ENCODE data around the gene TSPAN4.
A peak's percentile ranks its signal among the peaks of the same experiment; 100 is the strongest.

The TSPAN4 gene

DNA sequence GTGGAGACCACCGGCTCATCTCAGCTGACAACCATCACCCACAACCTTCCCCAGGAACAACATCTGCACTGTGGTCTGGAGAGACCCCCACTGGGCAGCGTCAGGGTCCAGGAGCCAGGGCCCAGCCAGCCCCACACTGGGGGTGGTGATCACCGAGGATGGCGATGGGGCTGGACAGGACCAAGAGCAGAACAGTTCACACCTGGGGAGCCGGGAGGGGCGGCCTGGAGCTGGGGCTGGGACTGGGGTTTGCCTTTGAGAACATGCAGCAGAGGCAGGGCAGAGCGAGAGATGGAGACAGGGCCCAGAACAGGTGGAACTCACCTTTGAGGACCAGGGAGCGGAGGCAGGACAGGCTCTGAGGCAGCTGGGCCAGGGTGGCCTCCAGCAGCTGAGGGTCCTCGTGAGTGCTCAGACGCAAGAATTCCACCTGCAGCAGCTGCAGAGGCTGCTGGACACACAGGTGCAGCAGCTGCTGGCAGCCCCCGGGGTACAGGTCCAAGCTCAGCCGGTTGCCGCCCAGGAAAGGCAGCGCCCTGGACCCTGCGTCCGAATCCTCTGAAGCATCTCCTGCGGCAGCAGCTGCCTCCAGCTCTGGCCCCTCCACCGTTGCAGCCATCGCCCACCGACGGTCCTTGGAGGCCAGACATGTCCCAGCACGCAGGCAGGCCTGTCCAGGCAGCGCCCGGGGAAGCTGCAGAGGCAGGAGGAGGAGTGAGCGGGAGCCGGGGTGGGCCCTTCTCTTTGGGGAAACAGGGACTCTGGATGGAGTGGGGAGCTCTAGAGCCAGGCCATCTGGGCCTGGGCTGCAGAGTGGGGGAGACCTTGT is 38.7 kb upstream of the TSPAN4 start:
- peak overlapping the region; percentile 28 for H3K4me3 ChIP-seq (ENCODE audit: low read depth, low read length)

DNA sequence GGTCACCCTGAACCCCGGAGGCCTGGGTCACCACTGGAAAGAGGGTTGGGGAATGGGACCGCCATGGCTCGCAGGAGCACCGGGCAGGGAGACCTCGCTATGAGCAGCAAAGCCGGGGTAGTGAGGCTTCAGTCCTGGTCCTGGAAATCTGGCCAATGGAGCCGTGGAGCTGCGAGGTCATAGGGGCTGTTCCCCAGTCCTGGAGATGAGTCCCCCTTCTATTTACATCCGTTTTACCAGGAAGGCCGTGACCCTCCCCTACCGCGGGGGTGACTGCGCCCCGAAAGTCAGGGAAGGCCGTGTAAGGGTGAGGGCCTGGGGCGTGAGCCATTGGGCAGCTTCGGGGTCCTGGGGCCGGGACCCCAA is 38.1 kb upstream of the TSPAN4 start:
- H3K4me3 ChIP-seq (ENCODE audit: low read depth, low read length): peak overlapping the region; percentile 28

DNA sequence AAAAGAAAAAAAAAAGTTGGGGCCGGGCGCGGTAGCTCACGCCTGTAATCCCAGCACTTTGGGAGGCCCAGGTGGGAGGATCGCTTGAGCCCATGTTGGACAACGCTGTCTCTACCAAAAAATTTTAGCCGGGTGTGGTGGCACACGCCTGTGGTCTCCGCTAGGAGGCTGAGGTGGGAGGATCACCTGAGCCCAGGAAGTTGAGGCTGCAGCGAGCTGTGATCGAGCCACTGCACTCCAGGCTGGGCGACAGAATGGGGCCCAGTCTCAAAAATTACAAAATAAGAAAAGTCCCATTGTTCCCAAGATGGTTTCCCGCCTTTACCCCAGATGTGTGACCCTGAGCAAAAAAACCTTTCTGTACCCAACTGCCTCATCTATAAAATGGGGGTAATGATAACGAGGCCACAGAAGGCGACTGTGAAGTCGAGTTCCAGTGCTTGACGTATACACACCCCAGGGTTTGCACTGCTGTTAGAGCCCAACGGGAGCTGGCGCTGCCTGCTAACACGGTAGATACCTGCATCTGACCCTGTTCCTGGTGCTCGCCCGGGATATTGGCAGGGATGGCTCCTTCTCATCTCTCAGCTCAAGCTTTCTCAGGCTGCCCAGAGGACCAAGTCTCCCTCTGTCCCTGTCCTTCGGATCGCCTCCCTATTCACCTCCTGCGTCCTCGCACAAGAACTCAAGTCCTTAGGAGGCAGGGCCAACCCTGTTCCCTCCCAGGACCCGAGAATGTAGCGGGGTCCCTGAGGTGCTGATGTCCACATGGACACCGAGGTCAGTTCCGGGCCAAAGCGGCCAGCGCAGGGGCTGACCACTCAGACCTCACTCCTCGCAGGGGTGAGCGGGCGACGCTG is 34.0 kb upstream of the TSPAN4 start:
- H3K4me3 ChIP-seq (ENCODE audit: low read depth, low read length): peak overlapping the region; percentile 97

DNA sequence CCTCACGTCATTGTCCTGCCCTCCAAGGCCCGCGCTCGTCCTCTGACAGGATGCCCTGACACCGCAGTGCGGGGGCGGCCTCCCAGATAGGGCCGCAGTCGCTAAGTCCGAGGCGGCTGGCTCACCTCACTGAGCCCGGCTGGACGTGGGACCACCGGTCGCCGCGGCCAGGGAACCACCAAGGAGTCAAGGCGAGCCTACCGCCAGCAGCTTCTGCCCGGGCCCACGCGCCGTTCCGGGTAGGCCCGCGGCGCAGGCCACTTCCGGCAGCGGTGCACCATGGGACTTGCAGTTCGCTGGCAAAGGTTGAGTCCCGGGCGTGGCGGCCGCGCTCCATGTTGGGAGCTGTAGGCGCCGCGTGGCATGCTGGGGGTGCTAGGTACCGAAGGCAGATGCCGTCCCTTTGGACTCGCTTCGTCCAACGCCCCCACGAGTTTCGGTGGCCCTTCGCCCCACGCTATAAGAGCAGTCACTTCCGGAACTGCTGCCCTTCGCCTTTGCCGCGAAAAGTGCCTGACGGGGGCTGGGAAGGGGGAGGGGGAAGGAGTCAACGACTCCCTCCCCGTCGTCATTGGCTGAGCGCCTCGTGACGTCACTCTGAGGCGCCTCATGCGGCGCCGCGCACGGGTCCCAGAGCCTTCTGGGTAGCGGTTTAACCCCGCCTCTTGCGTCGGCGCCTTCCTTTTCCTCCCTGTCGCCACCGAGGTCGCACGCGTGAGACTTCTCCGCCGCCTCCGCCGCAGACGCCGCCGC is 33.2 kb upstream of the TSPAN4 start, which contains the start of gene RPLP2:
Gene RPLP2, plus strand, starts transcription at position 681 of the 753 bp plus-strand sequence. CDS start 268 bp downstream, outside the sequence.
- peak within 1 kb of the TSS; percentile 97 for H3K4me3 ChIP-seq (ENCODE audit: low read depth, low read length)

DNA sequence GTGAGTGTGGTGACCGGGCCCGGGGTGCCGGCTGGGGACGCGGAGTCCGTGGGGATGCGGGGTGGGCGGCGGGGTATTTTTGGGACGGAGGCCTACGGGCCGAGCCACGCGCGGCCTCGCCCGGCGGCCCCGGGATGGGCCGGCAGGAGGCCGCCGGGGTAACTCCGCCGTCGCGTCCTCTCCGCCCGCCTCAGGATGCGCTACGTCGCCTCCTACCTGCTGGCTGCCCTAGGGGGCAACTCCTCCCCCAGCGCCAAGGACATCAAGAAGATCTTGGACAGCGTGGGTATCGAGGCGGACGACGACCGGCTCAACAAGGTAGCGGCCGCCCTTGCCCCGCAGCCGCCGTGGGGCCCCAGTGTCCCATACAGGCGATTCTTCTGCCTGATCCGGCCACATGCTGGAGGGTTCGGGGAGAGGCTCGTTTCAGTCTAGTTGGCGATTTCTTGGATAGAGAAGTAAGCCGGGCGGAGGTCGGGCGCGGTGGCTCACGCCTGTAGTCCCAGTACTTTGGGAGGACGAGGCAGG is 32.5 kb upstream of the TSPAN4 start:
- peak overlapping the region; percentile 97 for H3K4me3 ChIP-seq (ENCODE audit: low read depth, low read length)

DNA sequence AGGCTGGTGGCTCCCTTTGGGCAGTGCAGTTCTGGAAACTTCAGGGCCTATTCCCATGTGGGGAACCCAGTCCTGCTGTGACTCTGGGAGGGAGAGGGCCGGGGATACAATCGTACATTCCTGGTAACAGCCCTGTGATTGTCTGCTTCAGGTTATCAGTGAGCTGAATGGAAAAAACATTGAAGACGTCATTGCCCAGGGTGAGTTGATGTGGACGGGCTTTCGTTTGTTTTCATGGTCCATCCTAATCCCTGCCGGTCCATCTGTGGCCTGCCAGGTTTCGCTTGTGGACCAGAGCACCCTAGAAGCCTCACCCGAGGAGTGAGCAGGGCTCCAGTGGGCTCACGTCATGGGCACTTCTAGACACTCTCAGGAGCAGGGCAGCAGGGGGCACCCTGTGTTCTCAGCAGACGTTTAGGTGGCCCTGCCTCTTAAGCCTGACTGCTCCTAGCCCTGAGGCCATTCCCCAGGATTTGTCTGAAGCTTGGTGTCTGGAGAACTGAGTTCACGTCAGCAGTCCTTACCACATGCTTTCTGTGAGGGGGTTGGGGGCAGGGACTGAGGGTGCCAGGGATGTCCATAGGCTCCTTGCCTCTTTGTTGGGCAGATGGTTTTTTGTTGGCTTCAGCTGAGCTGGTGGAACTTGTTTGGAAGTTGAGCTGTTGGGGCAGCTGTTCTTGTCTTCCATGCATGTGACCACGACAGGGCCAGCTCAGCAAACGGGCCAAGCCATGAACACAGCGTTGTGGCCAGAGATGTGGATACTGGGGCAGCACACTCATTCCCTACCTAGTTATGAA is 31.0 kb upstream of the TSPAN4 start:
- H3K4me3 ChIP-seq (ENCODE audit: low read depth, low read length): no peak overlapping the region

DNA sequence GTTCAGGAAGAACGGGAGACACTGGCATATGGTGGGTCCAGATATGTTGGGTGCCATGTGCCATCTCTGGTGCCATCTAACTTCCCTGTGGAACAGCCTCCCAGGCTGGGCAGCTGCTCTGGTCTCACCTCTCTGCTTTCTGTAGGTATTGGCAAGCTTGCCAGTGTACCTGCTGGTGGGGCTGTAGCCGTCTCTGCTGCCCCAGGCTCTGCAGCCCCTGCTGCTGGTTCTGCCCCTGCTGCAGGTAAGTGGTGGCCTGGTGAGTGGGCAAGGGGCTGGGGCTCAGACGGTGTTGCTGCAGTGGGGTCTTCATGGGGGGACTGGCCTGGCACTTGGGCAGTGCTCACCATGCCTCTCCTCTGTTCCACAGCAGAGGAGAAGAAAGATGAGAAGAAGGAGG is 30.3 kb upstream of the TSPAN4 start:
- H3K4me3 ChIP-seq (ENCODE audit: low read depth, low read length): no peak overlapping the region

DNA sequence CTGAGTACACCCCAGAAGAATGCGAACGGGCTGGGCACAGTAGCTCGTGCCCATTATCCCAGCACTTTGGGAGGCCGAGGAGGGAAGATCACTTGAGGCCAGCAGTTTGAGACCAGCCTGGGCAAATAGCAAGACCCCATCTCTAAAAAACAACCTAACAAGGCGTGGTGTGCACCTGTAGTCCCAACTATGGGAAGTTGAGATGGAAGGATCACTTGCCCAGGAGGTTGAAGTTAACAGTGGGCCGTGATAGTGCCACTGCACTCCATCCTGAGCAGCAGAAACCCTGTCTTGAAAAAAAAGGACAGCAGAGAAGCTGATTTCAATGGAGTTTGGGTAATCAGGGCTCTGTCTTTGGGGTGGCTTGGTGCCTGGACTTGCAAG is 29.6 kb upstream of the TSPAN4 start:
- H3K4me3 ChIP-seq (ENCODE audit: low read depth, low read length): no peak overlapping the region

DNA sequence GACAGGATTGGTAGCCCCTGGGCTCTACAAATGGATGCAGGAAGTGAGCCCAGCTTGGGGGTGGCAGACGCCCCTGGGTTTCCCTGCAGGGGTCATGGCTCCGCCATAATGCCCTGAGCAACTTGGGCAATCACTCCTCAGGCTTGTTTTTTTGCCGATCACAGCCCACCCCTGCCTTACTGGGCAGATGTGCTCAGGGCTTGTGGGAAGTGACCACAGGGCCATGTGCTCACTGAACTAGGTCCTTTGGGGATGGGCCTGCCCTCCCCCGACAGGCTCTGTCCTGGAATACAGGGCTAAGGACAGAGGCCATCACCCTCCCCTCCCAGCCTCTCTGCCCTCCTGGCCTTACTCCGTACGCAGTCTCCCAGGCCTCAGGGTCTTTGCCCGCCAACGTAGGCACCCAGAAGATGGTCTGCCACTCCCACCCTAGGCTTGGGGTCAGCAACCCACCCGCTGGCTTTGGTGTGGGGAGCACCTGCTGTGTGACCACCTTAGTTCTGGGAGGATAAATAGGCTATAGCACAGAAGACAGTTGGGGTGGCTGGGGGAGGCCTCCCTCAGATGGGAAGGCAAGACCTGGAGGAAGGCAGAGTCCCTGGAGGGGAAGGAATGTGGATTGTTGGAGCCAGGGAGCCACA is 29.1 kb upstream of the TSPAN4 start:
- no peak overlapping the region for H3K4me3 ChIP-seq (ENCODE audit: low read depth, low read length)

DNA sequence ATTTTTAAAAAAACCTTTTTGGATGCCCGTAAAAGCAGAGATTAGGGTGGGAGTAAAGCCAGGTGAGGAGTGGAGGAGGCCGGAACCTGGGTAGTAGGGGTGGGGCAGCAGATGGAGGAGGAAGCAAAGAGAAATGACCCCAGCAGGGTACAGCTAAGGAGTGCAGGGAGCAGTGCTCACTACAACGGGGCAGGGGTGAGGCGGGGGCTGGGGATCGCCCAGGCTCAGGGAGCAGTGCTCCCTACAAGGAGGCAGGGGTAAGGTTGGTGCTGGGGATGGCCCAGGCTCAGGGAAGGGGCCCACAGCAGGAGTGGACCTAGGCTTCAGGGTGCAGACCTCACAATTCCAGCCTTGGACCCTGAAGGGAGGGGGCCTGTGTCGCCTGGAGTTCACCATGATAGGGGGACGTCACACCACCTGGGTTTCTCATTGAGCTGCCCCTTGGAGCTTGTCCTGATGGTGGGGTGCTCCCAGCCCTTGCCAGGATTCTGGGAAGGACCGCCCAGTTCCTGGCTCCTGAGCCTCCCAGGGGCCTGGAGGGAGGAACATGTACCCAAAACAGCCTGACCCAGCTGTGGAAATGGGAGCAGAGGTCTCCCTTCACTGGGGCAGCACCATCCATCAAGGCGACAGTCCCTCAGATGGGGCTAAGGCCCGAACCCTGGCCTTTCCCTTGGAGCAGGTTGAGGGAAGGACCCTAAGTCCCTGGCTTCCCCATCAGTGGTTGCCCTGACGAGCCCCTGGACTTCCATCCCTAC is 26.8 kb upstream of the TSPAN4 start:
- H3K4me3 ChIP-seq (ENCODE audit: low read depth, low read length): no peak overlapping the region

DNA sequence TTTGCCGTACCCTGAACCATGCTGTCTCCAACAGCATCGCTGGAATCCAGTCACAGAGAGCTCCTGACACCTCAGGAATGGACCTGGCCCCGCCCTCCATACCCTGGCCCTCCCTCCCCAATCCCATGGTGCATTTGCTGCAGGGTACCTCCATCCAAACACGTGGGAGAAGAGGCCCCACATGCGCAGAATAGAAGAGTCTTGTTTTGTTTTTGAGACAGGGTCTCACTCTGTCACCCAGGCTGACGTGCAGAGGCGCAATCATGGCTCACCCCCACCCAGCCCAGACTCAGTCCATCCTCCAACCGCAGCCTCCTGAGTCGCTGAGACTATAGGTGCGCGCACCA is 26.2 kb upstream of the TSPAN4 start:
- H3K4me3 ChIP-seq (ENCODE audit: low read depth, low read length): no peak overlapping the region

DNA sequence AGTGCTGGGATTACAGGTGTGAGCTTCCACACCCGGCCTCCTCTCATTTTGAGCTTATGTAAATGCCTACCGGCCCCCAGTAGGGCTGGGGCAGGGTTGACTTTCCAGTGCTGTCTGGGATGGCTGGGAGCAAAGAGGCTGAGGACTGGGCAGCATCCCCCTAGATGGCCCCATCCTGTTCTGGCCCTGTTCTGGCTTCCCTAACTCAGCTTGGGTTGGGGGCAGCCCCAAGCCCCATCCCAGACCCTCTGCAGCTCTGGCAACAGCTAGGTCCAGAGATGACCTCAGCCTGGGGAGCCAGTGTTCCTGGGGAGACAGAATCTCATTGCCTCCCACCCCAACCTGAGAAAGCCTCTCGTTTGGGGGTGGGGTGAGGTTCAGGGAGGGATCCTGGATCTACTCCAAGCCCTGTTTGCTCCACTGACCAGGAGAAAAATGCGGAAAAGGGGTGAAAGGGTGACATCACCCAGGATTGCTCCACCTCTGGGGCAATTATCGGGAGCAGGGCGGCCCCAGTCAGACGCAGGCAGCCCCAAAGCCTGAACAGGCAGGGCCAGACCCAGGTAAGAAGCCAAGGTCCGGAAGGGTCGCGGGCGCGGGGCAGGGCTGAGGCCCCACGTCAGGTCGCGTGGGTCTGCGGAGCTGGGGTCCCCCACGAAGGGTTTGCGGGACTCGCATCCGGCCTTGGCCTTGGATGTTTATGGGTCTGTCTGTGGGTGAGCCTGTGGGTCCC is 24.1 kb upstream of the TSPAN4 start, which contains the start of gene PNPLA2:
Gene PNPLA2, plus strand, starts transcription at position 519 of the 733 bp plus-strand sequence. CDS start 805 bp downstream, outside the sequence.
- peak within 1 kb of the TSS; percentile 84 for H3K4me3 ChIP-seq (ENCODE audit: low read depth, low read length)

DNA sequence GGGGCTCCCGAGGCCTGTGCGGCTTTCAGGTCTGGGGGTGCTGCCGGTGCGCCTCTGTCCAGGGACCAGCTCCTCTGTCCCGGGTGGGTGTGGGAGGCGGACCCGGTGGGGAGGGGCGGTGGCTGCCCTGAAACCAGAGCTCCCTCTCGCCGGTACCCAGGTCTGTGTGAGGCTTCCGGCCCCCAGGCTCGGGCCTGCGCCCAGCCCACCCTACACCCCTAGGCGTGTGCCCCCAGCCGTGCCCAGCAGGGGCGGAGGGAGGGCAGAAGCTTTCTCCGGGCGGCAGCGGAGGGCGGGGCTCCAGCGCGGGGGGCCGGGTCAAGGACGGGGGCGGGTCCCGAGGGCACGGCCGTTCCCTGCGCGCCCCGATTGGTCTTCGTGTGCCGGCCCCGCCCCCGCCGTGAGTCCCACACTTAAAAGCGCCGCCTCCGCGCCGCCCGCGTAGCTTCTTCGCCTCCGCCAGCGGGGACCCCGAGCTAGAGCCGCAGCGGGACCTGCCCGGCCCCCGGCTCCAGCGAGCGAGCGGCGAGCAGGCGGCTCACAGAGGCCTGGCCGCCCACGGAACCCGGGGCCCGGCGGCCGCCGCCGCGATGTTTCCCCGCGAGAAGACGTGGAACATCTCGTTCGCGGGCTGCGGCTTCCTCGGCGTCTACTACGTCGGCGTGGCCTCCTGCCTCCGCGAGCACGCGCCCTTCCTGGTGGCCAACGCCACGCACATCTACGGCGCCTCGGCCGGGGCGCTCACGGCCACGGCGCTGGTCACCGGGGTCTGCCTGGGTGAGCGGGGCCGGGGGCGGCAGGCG is 23.3 kb upstream of the TSPAN4 start:
- H3K4me3 ChIP-seq (ENCODE audit: low read depth, low read length): peak overlapping the region; percentile 84

DNA sequence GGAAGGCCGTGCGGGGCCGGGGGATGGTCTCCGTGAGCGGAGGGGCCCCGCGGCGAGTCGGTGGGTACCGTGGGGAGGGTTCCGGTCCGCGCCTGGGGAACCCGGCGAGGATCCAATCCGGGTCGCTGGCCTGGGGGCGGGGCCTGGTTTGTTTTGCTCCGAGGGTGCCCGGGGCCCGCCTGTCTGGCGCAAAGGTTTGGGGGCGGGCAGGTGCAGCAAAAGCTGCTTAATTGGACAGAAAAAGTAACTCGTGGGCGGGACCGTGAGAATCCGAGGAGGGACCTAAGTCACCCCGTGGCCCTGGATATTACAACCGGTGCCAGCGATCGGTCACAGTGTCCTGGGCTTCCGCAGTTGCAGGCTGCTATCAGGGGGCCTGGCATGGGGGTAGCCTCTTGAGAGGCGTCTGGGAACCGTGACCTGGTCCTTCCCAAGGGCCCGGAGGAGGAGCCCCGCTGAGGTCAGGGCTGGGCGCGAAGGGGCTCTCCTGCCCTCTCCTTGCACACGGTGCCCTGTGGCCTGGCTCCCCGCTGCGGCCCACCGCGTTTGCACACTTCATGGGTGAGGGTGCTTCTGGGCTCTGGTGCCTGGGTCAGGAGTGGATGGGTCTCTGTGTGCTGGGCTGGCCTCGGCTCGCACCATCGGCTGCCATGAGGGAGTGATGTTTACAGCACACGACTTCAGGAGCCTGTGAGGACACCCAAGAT is 22.6 kb upstream of the TSPAN4 start:
- H3K4me3 ChIP-seq (ENCODE audit: low read depth, low read length): peak overlapping the region; percentile 60

DNA sequence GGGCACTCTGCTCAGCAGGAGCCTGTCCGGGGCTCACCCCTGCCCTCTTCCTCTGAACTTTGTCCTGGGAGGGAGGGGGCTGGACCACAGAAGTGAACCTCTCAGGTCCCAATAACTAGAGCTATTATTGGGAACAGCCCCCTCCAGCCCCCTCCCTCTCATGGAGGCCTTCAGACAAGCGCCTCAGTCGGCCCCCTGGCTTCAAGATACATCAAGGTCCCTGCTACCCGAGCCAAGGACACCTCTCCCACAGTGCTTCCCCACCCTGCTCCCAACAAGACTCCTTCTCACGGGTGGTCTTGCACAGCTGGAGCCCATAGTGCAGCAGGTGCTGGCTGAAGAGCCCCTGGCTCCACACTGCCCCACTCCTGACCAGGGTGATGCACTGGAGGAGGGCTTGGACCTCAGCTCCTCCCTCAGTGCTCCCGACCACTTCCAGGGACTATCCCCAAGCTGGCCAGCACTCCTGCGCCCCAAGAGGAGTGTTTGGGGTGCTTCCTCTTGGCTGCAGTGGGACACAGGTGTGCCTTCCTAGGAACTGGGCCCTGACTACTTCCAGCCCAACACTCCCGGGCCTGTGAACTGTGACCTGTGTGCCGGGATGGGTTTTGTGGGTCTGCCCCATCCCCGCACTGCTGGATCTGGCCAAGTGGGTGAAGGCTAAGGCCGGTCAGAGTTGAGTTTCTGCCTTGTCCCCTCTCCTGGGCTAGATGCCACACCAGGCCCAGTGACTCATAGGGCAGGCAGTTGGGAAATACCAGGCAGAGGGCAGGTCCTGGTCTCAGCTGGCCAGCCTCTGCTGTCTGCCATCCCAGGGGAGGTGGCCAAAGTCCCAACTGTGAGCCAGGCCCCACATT is 21.8 kb upstream of the TSPAN4 start:
- peak overlapping the region; percentile 60 for H3K4me3 ChIP-seq (ENCODE audit: low read depth, low read length)

All from iPS-11a (cell line).